ENCODE data around the gene KCNJ10.

Gene KCNJ10

GRCh38 chr1:159980786-159981185 is 89.2 kb downstream of the KCNJ10 start:
- H3K9ac ChIP-seq (ENCODE audit: low read length): no peak overlapping the region
- no peaks in the 10 kb centered on the region for H3K9me2 ChIP-seq (replicated peaks; ENCODE audit: insufficient read depth, low read length)
- H3K4me2 ChIP-seq (ENCODE audit: low read depth, low read length): no peak overlapping the region
- no peaks in the 10 kb centered on the region; the same call in 1 of the 2 replicates for H3K27me3 ChIP-seq (replicated peaks; ENCODE audit: insufficient read depth, low read length)
- no peak for DNase-seq
- H3K27ac ChIP-seq (ENCODE audit: low read length): no peak overlapping the region
- no peaks in the 10 kb centered on the region for H3K79me2 ChIP-seq (ENCODE audit: low read length)
- no peaks in the 10 kb centered on the region for H3K36me3 ChIP-seq (replicated peaks; ENCODE audit: insufficient read depth, low read length)
- no peaks in the 10 kb centered on the region for H3K4me1 ChIP-seq (ENCODE audit: low read length)
- TF ChIP-seq EZH2 (optimal IDR thresholded peaks at IDR 0.05; ENCODE audit: low read depth, low read length) (no peak), CTCF (IDR thresholded peaks at IDR 0.05; ENCODE audit: low read length) (no peak), EZH2phosphoT487 (IDR thresholded peaks at IDR 0.05; ENCODE audit: low read length) (no peak)
- no peak overlapping the region for H2AFZ ChIP-seq (ENCODE audit: low read length)
- no peaks in the 10 kb centered on the region for H3K9me3 ChIP-seq (replicated peaks; ENCODE audit: insufficient read depth, low read length)
- H3K4me3 ChIP-seq (ENCODE audit: low read length): no peak overlapping the region
- no peaks in the 10 kb centered on the region for H3F3A ChIP-seq (ENCODE audit: insufficient read depth, low read length)
- H4K20me1 ChIP-seq (ENCODE audit: insufficient read depth, low read length): no peaks in the 10 kb centered on the region

- no peak overlapping the region for H3K4me2 ChIP-seq (ENCODE audit: low read depth, low read length)
Measured at GRCh38 chr1:159980076-159980475, 89.9 kb downstream of the KCNJ10 start.

GRCh38 chr1:159979257-159979656 is 90.7 kb downstream of the KCNJ10 start:
- H3K27ac ChIP-seq (ENCODE audit: low read length): no peak overlapping the region
- DNase-seq: no peak
- H3K9me3 ChIP-seq (replicated peaks; ENCODE audit: insufficient read depth, low read length): no peaks in the 10 kb centered on the region
- H3K9me2 ChIP-seq (replicated peaks; ENCODE audit: insufficient read depth, low read length): no peaks in the 10 kb centered on the region
- no peak overlapping the region for H3K4me3 ChIP-seq (ENCODE audit: low read length)
- H3K4me1 ChIP-seq (ENCODE audit: low read length): no peaks in the 10 kb centered on the region
- H3K79me2 ChIP-seq (ENCODE audit: low read length): no peaks in the 10 kb centered on the region
- no peak overlapping the region for H2AFZ ChIP-seq (ENCODE audit: low read length)
- TF ChIP-seq EZH2phosphoT487 (IDR thresholded peaks at IDR 0.05; ENCODE audit: low read length): no peak
- no peak for TF ChIP-seq CTCF (IDR thresholded peaks at IDR 0.05; ENCODE audit: low read length)
- TF ChIP-seq EZH2 (optimal IDR thresholded peaks at IDR 0.05; ENCODE audit: low read depth, low read length): no peak
- H3K36me3 ChIP-seq (replicated peaks; ENCODE audit: insufficient read depth, low read length): no peaks in the 10 kb centered on the region
- H3K27me3 ChIP-seq (replicated peaks; ENCODE audit: insufficient read depth, low read length): no peaks in the 10 kb centered on the region; the same call in 1 of the 2 replicates
- H3K4me2 ChIP-seq (ENCODE audit: low read depth, low read length): no peak overlapping the region
- H3K9ac ChIP-seq (ENCODE audit: low read length): no peak overlapping the region
- H4K20me1 ChIP-seq (ENCODE audit: insufficient read depth, low read length): no peaks in the 10 kb centered on the region
- no peaks in the 10 kb centered on the region for H3F3A ChIP-seq (ENCODE audit: insufficient read depth, low read length)

More at GRCh38 chr1:159980076-159980475, 89.9 kb downstream of the KCNJ10 start:
- H3K4me3 ChIP-seq (ENCODE audit: low read length): no peak overlapping the region
- H3K27me3 ChIP-seq (replicated peaks; ENCODE audit: insufficient read depth, low read length): no peaks in the 10 kb centered on the region; the same call in 1 of the 2 replicates
- no peaks in the 10 kb centered on the region for H4K20me1 ChIP-seq (ENCODE audit: insufficient read depth, low read length)
- H2AFZ ChIP-seq (ENCODE audit: low read length): no peak overlapping the region
- no peaks in the 10 kb centered on the region for H3K36me3 ChIP-seq (replicated peaks; ENCODE audit: insufficient read depth, low read length)
- DNase-seq: no peak
- no peaks in the 10 kb centered on the region for H3K79me2 ChIP-seq (ENCODE audit: low read length)
- H3K9me3 ChIP-seq (replicated peaks; ENCODE audit: insufficient read depth, low read length): no peaks in the 10 kb centered on the region
- no peak overlapping the region for H3K27ac ChIP-seq (ENCODE audit: low read length)
- no peaks in the 10 kb centered on the region for H3K9me2 ChIP-seq (replicated peaks; ENCODE audit: insufficient read depth, low read length)
- no peaks in the 10 kb centered on the region for H3K4me1 ChIP-seq (ENCODE audit: low read length)
- H3F3A ChIP-seq (ENCODE audit: insufficient read depth, low read length): no peaks in the 10 kb centered on the region
- TF ChIP-seq EZH2 (optimal IDR thresholded peaks at IDR 0.05; ENCODE audit: low read depth, low read length): no peak
- no peak for TF ChIP-seq CTCF (IDR thresholded peaks at IDR 0.05; ENCODE audit: low read length)
- TF ChIP-seq EZH2phosphoT487 (IDR thresholded peaks at IDR 0.05; ENCODE audit: low read length): no peak
- no peak overlapping the region for H3K9ac ChIP-seq (ENCODE audit: low read length)

All from MM.1S (cell line).